A172 (cell line): Measurements from ENCODE around the gene MAP6. TPM values are rescaled to one million over a fixed set of nuclear protein-coding genes. Genes with fewer than 3 reads are reported as not detected.

Experiments used
- DNase-seq: peaks from one replicate; pipeline ENCODE4 v3.0.0-alpha.2; 2015; ENCODE audit warnings: low spot score
- total RNA-seq: library from RNA; depleted of rRNA; stranded (reverse); fragments of >200 nt; shearing (Covaris generic); gene quantifications from 2 replicates; pipeline ENCODE4 v1.2.3, GENCODE V29; 2014

MAP6 gene
- total RNA-seq, 1 experiment from 2014 or later: 10.6 TPM

- no peak for DNase-seq
Observed at GRCh38 chr11:75568616-75569219, 100.1 kb downstream of the MAP6 start.

- DNase-seq: no peak
Observed at GRCh38 chr11:75567971-75568370, 100.9 kb downstream of the MAP6 start.

DNA sequence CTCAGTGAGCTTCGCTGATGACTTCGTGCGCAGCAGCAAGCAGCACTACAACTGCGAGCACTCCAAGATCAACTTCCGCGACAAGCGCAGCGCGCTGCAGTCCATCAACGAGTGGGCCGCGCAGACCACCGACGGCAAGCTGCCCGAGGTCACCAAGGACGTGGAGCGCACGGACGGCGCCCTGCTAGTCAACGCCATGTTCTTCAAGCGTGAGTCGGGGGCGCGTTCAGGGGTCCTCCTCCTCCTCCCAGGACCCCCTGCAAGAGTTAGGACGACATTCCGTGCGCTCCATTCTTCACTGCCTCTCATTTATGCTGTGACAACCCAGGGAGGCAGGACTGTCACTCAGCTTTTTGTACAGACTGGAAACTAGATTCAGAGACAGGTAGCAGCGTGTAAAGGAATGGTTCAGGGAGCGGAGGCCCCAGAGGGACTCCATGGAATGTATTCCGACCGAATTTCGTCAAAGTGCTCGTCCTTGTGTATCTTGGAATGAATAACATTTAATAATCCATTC, 102.0 kb downstream of the MAP6 start:
- DNase-seq: no peak

DNA sequence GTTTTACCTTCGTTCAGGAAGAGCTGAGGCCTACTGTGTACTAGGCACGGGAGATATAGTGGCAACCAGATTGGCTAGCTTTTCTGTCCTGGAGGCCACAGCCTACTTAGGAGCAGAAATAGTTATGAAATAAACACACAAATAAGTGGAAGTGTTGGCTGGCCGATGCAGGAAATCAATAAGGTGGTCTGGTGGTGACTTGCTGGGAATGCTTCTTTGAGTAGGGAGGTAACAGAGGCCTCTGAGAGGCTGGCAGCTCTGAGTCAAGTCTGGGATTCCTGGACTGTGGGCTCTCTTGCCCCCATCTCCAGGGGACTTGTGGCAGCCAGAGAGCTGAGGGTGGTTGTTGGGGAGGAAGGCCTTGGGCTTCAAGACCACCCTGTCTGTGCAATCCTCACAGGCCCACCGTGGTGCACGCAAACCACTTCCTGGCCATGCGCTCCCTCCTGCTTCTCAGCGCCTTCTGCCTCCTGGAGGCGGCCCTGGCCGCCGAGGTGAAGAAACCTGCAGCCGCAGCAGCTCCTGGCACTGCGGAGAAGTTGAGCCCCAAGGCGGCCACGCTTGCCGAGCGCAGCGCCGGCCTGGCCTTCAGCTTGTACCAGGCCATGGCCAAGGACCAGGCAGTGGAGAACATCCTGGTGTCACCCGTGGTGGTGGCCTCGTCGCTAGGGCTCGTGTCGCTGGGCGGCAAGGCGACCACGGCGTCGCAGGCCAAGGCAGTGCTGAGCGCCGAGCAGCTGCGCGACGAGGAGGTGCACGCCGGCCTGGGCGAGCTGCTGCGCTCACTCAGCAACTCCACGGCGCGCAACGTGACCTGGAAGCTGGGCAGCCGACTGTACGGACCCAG, 102.7 kb downstream of the MAP6 start:
- no peak for DNase-seq

DNA sequence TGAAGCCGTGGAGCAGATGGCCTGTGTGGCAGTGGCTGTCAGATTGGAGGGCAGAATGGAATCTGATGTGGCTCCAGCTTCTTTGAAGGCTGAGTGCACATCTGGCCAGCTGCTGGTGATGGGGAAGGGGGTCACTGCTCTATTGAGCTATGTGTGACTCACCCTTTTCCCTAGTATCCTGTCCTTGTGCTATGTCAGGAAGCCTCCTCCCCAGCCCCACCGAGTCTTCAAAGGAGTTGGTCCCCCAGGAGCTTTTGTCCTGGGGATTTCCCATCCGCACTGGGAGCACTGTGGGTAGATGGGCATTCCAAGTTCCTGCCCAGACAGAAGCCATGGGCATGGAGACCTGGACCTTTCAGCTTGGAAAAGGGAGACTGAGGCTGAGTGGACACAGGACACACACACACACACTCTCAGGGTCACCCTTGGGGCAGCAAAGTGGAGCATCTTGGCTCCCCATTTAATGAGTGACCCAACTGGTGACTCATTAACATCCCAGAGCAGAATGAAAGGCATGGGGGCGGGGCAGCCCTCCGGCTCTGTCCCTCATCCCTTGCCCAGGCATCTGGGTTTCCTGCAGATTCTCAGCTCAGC, 103.5 kb downstream of the MAP6 start:
- peak; percentile 92 for DNase-seq

DNA sequence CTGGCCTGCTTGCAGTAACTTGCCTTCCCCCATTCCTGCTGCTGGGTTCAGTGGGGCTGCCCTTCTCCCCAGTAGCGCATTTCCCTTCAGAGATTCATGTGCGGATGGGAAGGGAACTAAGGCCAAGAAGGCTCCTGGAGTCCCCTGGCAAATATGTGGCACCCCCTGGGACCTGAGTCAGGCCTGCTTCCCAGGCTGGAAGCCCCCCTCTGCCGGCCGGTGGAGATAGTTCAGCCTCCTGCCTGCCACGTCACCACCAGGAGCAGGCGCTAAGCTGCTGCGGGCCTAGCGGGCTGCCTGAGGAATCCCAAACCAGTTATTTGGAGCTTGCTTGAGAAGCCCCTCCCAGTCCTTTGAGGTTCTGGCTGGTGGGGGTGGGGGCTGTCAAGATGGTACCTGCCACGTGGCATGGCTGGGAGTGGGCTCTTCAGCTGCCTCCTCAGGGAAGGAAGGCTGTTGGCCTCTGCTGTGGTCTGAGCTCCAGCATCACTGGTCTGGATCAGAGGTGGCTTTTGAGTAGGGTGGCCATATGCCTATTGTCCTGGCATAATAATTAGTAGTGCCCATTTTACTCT, 104.8 kb downstream of the MAP6 start:
- DNase-seq: peak; percentile 58

DNA sequence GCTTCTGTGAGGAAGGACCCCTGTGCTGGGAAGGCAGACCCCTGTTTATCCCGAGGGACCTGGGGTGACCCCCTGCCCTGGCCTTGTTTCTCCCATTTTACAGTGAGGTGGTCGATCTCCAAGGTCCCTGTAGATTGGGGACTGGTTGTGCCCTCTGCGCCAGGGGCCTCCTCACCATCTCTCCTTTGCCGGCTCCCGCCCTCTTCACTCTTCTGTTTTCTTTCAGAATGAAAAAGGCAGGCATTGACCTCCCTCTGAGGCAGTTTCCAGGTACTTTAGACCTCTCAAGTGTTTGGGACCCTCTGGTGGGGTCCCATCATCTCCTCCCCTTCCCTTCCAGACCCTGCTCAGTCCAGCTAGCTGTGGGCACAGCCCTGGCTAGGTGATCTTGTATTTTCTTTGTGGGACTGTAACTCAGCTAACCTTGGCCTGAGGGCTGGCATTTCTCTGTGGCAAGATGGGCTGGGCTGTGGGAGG, 105.3 kb downstream of the MAP6 start:
- DNase-seq: no peak

DNA sequence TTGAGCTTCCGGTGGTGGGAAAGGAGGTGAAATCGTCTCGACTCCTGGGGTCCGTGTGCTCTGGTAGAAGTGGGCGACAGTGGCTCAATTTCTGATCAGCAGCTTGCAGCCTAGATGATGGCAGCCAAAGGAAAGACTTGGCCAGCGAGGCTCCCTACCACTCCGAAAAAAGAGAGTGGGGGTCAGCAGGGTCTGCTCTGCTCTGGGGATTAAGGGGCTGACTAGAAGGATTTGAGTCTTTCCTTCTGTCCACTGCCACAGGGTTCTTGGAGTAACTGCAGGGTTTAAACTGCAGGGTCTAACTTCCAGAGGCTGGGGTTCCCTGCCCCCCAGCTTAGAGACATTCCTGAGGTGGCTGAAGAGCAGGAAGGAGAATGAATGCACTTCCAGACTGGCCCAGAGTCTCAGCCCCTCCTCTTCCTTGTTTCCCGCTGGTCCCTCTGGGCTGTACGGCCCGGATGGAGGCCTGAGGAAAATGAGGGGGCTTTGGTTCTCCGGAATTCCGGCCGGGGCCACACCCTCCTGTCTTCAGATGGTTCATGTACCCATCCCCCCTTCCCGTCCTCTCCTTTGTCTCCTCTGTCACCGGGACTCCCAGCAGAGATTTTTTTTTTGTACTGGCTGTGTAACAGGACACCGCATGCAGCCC, 105.9 kb downstream of the MAP6 start:
- peak; percentile 87 for DNase-seq

DNA sequence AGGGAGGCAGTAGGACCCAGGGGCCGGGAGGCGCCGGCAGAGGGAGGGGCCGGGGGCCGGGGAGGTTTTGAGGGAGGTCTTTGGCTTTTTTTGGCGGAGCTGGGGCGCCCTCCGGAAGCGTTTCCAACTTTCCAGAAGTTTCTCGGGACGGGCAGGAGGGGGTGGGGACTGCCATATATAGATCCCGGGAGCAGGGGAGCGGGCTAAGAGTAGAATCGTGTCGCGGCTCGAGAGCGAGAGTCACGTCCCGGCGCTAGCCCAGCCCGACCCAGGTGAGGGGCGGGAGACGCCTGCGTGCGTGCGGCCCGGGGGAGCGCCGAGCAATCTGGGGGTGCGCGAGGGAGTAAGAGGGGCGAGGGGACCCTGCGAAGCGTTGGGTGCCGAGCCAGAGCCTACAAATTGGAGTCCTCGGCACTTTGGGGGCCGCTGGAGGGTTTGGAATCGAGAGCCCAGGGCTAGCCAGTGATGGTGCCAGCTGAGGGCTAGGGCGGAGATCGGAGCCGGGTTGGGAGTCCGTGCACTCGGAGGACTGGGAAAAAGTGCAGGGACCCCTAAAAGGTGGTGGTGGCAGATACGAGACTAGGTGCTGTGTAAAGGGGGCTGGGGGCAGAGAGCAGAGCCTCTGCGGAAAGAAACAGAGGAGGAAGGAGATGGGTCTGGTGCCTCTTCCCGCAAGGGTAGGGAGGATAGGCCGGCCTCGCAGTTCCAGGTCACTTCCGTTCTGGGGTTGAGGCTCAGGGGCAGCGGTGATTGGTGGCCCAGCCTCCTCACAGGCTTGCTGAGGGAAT, 106.6 kb downstream of the MAP6 start, which contains the start of gene SERPINH1:
TSS of gene SERPINH1 (plus strand) at position 206 of the 788 bp plus-strand sequence. CDS start 4,097 bp downstream, outside the sequence.
- peak; percentile 90 for DNase-seq

- DNase-seq: no peak
Observed at GRCh38 chr11:75561426-75562047, 107.3 kb downstream of the MAP6 start.

- no peak for DNase-seq
Observed at GRCh38 chr11:75560644-75561043, 108.2 kb downstream of the MAP6 start.

- no peak for DNase-seq
Observed at GRCh38 chr11:75558939-75559843, 109.6 kb downstream of the MAP6 start.

GRCh38 chr11:75557666-75558494, 111.0 kb downstream of the MAP6 start:
- peak; percentile 83 for DNase-seq

DNA sequence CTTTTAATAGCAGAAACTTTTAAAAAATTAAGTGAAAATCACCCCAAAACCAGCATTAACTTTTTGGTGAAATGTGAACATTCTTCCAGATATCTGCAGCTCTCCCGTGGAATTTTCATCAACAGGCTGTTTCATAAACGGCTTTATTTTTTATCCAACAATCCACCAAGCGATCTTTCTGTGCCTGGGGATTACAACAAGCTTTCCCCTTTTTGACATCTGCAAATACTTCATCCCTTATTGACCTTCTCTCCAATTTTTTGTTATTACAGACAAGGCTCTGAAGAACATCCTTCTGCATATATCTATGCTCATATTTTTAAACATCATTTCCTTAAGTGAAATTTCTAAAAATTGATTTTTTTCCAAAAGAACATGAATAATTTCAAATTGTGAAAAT, 112.6 kb downstream of the MAP6 start:
- DNase-seq: no peak

DNA sequence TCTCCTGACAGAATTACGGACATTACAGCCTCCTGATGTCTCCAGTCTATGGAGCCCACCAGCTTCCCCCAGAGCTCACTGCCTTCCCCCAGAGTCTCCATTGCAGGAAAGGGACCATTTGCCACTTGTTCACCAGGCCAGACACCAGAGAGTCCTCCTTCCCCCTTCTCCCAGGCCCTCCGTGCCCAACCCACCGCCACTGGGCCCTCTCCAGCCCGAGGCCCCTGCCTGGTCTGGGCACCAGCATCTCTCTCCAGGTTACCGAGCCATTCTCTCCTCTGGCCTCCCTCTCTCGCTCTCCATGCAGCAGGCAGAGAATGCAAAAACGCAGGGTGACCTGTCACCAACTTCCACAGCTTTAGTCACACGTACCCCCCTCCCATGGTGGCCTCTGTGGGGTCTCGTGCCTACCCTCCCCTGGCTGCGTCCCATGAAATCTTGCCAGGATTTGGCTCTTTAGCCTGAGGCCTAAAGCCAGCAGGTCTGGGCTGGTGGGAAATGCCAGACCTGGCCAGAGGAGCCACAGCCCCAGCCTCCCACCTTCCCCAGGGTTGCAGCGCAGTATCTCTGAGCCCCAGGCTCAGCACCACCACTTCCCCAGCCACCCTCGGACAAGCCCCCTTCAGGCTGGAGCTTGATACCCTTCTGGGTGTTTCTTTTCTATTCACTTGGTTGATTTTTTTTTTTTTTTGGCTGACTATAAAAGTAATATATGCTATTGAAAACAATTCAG, 113.6 kb downstream of the MAP6 start:
- DNase-seq: no peak

DNA sequence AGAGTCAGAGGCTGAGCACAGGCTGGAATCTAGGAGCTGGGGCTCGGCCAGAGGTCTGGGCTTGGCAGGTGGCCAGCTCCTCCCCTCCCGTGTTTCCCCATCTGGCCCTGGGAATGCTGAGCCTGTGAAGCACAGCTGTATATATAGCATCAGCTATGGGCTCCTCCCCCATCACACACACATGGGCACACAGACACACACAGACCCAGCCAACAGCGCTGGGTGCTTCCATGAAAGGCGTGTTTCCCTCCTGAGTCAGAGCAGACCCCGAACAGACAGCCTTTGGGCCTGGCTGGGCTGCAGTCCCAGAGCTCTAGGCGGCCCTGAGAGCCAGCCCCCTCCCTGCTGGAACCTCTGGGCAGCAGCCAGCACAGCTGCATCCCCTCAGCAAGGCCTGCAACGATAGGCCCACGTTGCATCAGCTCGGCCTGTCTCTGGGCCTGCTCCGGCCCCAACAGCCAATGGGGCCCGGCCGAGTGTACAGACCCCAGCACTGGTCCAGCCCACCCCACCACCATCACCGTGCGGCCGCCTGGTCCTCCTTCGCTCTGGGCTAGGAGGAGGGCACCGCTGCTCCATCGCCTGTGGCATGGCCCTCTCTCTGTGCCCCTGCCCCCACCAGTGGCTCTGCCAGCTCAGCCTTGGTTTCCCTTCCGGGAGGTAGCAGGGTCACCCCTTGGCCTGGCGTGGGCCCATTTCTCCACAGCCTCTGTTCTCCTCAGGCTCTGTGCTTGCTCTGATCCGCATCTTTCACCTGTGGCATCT, 114.4 kb downstream of the MAP6 start:
- DNase-seq: peak; percentile 46

GRCh38 chr11:75553889-75554257, 115.0 kb downstream of the MAP6 start:
- DNase-seq: no peak
